ENCODE results near the gene NAP1L5.

DNA sequence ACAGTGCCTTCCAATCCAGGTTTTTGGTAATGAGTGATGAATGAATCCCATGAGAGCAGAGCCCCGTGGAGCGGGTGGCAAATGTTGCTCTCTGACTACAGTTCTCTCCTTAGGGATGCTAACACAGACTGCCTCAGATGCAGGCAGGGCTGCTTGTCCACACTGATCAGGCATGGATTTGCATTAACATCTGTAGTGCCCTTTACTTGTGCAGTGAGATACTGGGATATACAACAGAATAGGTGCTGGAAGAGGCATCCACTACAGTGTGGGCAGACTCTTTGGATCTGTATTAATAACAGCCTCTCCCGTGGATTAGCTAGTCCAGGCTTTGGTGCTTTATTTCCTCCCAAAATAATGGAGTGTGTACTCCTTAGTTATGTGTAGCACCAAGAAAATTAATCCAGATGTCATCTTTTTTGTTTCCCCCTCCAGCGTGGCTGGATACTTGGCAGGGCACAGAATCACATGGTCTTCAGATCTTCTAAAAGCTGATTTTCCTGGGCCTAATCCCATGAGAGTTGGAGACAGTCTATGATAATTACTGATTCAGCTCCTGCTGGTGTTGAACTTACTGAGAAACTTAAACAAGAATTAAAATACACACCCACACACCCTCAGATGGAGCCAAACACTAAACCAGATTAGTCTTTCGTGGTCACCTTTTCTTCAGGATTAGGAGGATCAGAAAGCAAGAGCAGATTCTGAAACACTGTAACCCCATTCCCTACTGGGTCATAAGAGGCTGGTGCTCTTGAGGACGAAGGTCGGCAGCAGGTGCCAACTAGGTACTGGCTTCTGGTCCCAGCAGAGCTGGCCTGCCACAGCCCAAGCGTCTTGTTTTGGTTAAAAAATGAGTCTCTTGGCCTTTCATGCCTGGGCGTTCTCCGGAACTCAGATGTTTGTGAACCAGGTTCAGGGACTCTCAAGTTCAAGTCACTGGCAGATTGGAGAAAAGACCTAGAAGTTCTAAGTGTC is 23.1 kb upstream of the NAP1L5 start:
- TF ChIP-seq CTCF (IDR thresholded peaks at IDR 0.05) (no peak), POLR2A (IDR thresholded peaks at IDR 0.05) (no peak)
